Renal pelvis (tissue), 4 donors: ENCODE data around the gene NNMT. TPM values are rescaled to one million over a fixed set of nuclear protein-coding genes. Genes with fewer than 3 reads are reported as not detected.

ENCODE experiments used
- DNase-seq: peaks from one replicate; pipeline ENCODE4 v3.0.0-alpha.2; 2013
- polyA plus RNA-seq, 3 donors: library from polyadenylated mRNA; unstranded; fragments of 120-200 nt; gene quantifications; one replicate each; pipeline ENCODE4 v1.2.1, GENCODE V29; 2013; ENCODE audit not compliant: insufficient read length in 3 of 3

NNMT gene
- polyA plus RNA-seq, 3 donors, result 0.39 to 0.77 (median 0.53) TPM

DNA sequence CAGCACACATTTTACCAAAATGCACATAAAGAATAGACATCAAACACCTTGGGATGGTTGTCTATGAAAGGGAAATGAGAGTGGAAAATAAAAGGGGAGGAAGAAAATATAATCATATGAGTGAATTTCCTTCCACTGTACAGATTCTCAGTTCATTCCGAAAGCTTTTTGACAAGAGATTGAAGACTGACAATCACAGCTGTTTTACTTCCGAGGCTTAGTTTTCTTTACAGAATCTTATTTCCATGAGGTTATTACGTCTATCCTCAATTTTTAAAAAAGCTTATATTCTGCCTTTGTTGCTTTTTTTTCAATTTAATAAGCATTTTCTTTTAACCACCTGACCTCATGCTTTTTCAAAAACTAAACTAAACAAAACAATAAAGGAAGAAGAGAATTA, 12.8 kb upstream of the NNMT start:
- no peak for DNase-seq

DNA sequence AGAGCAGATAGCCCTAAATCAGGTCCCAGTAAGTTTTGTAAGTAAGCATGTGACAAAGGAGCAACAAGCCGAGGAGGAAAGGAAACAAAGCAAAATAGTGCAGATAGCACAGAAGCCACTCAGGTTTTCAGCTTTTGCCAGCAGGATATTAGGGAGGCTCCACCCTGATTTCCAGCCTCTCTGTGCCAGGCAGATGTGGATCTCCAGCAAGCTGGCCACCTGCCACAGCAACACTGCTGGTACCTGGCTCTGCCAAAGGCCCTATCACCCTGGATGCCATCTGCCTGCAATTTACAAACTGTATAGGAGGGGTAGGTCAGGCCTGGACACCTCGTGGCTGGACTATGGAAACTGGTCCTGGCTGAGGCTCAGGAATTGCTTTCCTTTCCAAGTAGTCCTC, 12.2 kb upstream of the NNMT start:
- no peak for DNase-seq

GRCh38 chr11:114284914-114285313, 11.3 kb upstream of the NNMT start:
- DNase-seq, result no peak

- DNase-seq, result no peak
Observed at GRCh38 chr11:114285599-114285998, 10.6 kb upstream of the NNMT start.

DNA sequence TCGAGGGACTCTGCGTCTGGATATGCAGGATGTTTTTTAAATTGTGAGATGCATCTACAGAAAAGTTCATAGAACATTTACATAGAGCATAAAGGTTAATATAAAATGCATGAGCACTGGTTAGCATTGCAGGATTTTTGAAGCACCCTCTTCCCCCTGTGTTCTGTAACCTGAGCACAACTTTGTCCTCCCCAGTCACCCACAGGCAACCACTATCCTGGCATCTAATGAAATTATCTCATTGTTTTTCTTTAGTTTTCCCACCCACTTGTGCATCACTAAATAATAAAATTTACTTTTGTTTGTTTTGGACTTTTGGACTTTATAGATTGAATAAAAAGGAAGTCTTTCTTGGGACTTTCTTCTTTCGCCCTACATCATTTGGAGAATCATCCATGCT, 10.0 kb upstream of the NNMT start:
- DNase-seq, result no peak

DNA sequence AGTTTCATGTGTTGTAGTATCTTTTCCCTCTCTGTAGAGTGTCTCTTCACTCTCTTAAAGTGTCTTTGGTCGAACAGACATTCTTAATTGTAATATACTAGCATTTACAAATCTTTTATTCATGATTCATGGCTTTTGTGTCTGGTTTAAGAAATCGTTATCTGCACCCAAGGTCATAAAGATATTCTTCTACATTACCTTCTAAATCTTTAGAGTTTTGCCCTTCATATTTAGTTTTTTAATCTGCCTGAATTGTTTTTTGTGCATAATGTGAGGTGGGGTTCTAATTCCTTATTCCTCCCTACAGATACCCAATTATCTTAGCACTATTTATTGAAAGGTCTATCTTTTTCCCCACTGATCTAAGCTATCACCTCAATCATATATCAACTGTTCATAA, 9.0 kb upstream of the NNMT start:
- no peak for DNase-seq

DNA sequence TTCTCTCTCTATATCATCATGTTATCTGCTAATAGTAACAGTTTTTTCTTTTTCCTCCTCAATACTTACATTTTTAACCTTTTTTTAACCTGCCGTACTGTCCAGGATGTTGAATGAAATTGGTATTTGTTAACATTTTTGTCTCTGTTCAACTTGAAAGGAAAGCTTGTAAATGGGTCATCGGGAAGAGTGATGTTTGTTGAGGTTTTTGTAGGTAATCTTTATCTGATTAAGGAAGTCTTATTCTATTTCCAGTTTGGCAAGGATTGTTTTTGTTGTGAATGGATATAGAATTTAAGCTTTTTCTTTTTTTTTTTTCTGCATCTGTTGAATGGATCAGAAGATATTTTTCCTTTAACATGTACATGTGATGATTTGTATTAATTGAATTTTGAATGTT, 8.1 kb upstream of the NNMT start:
- no peak for DNase-seq

DNA sequence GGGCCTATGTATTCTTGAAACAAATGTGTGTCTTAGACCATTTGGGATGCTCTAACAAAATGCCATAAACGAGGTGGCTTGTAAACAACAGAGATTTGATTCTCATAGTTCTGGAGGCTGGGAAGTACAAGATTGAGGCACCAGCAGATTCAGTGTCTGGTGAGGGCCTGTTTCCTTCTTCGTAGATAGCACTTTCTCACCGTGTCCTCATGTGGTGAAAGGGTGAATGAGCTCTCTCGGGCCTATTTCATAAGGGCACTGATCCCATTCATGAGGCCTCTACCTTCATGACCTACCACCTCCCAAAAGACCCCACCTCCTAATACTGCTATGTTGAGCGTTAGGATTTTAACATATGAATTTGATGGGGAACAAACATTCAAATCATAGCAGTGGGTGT, 6.4 kb upstream of the NNMT start:
- DNase-seq, result no peak

DNA sequence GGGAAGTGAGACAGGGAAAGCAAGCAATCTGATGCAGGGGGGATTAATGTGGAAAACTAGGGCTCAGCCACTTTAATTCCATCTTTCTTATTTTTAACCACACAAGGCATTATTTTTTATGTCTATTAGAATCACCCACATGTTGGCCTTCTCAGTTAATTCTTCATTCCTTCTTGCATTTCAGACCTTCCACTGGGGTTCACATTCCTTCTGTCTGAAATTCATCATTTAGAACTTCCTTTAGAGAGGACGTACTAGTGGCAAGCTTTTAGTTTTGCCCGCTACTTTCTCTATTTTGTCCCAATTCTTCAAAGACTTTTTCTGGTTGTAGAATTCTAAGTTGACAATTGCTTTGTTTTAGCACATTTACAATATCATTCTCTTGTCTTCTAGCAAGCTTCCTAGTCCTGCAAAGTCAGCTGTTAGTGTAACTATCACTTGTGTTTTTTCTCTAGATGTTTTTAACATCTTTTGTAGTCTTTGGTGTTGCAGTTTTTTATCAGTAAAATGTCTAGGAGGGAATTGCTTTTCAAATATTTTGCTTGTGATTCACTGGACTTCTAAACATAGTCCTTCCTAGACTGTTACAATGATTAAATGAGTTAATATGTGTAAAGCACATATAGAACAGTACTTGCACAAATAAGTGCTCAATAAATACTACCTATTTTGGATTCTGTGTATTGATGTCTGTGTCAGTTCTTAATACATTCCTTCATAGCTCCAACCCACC, 5.5 kb upstream of the NNMT start:
- no peak for DNase-seq

DNA sequence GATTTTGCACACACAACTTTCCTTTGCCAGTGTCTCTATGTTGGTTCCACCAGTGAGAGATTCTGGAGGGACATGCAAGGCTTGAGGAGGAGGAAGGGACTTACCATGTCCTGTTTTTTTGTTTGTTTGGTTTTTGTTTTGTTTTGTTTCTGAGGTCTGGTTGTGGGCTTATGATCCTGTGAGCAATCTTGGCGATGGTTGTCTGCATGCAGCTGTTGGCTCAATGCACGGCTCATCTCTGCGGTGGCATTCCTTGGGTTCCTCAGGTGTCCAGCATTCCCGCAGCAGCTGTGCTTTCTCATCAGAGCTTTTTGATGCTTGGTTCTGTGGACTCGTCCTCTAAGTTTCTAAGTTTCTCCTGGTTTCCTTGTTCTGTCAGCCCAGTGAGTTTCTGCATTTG, 4.8 kb upstream of the NNMT start:
- DNase-seq, result no peak

GRCh38 chr11:114291842-114292680, 4.1 kb upstream of the NNMT start:
- DNase-seq, result no peak

DNA sequence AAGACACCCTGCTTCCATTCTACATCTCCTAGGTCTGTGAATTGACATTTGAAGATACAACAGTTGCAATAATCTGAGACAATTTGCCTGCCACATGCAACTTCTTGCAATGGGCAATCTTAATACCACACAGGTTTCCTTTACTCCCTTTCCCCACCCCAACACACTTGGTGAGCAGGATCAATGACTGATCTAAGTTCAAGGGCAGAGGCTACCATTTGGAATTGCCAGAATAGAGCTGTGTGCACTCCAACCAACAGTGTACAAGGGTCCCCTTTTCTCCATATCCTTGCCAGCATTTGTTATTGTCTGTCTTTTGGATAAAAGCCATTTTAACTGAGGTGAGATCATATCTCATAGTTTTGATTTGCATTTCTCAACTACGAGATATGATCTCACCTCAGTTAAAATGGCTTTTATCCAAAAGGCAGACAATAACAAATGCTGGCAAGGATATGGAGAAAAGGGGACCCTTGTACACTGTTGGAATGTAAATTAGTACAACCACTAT, 2.9 kb upstream of the NNMT start:
- no peak for DNase-seq

- no peak for DNase-seq
Observed at GRCh38 chr11:114296605-114297372, 590 bp downstream of the NNMT start.

- no peak for DNase-seq
Observed at GRCh38 chr11:114297806-114298709, 1.9 kb downstream of the NNMT start.

- no peak for DNase-seq
Observed at GRCh38 chr11:114298710-114299109, 2.5 kb downstream of the NNMT start.

DNA sequence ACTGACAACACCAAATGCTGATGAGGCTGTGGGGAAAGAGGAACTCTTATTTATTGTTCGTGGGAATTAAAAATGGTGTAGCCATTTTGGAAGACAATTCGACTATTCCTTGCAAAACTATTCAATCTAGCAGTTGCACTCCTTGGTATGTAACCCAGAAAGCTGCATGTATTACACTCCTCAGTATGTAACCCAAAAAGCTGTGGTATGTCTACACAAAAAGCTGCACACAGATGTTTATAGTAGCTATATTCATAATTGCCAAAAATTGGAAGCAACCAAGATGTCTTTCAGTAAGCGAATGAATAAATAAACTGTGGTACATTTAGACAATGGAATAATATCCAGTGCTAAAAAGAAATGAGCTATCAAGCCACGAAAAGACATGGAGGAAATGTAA, 4.9 kb downstream of the NNMT start:
- no peak for DNase-seq

DNA sequence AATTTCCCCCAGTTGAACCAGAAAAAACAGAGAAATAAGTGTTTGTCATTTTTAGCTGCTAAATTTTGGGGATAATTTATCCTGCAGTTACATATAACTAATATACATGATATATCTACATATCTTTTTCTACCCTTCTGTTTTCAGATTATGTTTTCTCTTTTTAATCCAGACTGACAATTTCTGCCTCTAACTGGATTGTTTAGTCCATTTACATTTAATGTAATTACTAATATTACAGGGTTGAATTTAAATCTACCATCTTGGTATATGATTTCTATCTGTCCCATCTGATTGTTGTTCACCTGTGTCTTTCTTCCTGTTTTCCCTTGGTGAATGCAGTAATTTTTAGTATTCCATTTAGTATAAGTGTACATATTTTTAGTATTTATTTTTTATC, 5.7 kb downstream of the NNMT start:
- no peak for DNase-seq

- DNase-seq, result no peak
Observed at GRCh38 chr11:114302663-114303062, 6.5 kb downstream of the NNMT start.

DNA sequence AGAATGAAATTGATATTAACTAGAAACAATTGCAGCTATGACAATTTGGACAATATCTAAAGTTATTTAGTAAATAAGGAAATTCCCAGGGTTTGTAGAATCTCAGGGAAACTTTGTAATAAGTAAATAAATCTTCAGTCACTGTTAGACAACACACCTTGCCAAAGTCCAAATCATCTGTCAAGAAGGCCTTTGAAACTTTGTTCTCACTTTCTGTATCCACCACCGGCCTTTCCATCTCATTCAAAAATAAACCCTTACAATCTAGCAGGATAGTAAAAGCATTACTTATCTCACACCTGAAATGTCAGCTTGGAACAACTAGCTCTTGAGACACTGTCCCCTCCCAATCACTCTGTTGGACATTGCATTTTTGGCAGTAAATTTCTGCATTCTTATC, 7.9 kb downstream of the NNMT start:
- no peak for DNase-seq

DNA sequence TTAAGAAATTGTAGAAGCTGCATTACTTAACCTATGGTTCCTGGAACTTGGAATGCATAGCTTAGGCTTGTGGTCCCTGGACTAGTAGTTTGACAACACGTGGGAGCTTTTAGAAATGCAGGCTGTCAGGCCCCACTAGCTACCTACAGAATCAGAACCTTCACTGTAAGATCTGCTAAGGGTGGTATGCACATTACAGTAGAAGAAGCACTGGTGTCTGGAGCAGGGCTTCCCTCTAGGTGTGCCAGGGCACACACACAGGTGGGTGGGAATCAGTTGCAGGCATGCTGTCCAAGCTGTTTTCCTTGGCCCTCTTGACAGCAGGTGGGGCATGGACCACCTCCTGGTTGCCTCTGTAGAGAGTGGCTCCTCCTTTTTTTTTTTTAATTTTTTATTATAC, 8.8 kb downstream of the NNMT start:
- DNase-seq, result no peak

DNA sequence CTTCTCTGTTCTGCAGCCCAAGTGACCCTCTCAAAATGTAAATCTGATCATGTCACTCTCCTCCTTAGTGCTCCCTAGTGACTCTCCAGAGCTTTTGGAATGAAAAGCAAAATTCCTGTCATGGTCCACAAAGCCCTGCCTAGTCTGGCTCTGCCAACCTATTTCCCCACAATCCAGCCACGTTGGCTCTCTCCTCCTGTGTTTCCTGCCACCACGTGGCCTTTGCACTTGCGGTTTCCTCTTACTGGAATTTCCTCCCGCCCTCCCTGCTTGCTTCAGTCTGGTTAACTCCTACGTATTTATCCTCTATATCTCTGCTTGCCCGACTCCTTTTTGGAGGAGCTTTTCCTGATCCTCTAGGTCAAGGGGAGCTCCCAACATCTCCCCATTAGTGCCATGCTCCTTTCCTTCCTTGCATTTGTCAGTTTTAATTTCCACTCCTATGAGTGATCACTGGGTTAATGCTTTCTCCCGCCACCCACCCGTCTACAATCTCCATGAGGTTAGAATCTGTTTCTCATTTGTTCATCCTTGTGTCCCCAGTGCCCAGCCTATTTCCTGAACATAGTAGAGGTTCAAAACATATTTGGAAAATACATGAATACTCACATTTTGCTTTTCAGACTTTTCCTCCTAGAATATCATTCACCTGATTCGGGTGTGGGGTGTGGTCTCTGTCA, 11.5 kb downstream of the NNMT start:
- DNase-seq, result no peak
